ENCODE results near the gene TSPEAR. TPM values are rescaled to one million over a fixed set of nuclear protein-coding genes. Genes with fewer than 3 reads are reported as not detected.

The TSPEAR gene
- total RNA-seq = not detected in 2 replicates

GRCh38 chr21:44711327-44712202 lies at the start of gene TSPEAR:
TSS of gene TSPEAR (minus strand) at chr21:44711572. CDS start at chr21:44711514, 58 bp downstream.

GRCh38 chr21:44697172-44697810 lies 14.1 kb downstream of the TSPEAR start, which contains the start of gene KRTAP10-12:
TSS of gene KRTAP10-12 (plus strand) at chr21:44697172. CDS start at chr21:44697202, 30 bp downstream.

GRCh38 chr21:44681861-44682579 lies 29.4 kb downstream of the TSPEAR start, which contains the start of gene KRTAP12-1:
TSS of gene KRTAP12-1 (minus strand) at chr21:44682163. CDS start at chr21:44682123, 40 bp downstream.

GRCh38 chr21:44666401-44667320 lies 44.7 kb downstream of the TSPEAR start, which contains the start of gene KRTAP12-2:
TSS of gene KRTAP12-2 (minus strand) at chr21:44666927. CDS start at chr21:44666886, 41 bp downstream.

GRCh38 chr21:44657635-44658540 lies 53.5 kb downstream of the TSPEAR start, which contains the start of gene KRTAP12-3:
TSS of gene KRTAP12-3 (plus strand) at chr21:44657932. CDS start at chr21:44657980, 48 bp downstream.

GRCh38 chr21:44654576-44655175 lies 56.7 kb downstream of the TSPEAR start, which contains the start of gene KRTAP12-4:
TSS of gene KRTAP12-4 (minus strand) at chr21:44654659. CDS start at chr21:44654614, 45 bp downstream.

GRCh38 chr21:44646366-44647221 lies 64.8 kb downstream of the TSPEAR start, which contains the start of gene KRTAP10-11:
TSS of gene KRTAP10-11 (plus strand) at chr21:44646414. CDS start at chr21:44646459, 45 bp downstream.

GRCh38 chr21:44637018-44637850 lies 74.1 kb downstream of the TSPEAR start, which contains the start of gene KRTAP10-10:
TSS of gene KRTAP10-10 (plus strand) at chr21:44637356. CDS start at chr21:44637418, 62 bp downstream.

GRCh38 chr21:44626673-44627143 lies 84.7 kb downstream of the TSPEAR start, which contains the start of gene KRTAP10-9:
TSS of gene KRTAP10-9 (plus strand) at chr21:44627093. CDS start at chr21:44627172, 79 bp downstream.

GRCh38 chr21:44612029-44612486 lies 99.3 kb downstream of the TSPEAR start, which contains the start of gene KRTAP10-8:
TSS of gene KRTAP10-8 (plus strand) at chr21:44612079. CDS start at chr21:44612101, 22 bp downstream.

GRCh38 chr21:44600118-44600978 lies 111.0 kb downstream of the TSPEAR start, which contains the start of gene KRTAP10-7:
TSS of gene KRTAP10-7 (plus strand) at chr21:44600597. CDS start at chr21:44600622, 25 bp downstream.

GRCh38 chr21:44592446-44593311 lies 118.7 kb downstream of the TSPEAR start, which contains the start of gene KRTAP10-6:
TSS of gene KRTAP10-6 (minus strand) at chr21:44592505. CDS start at chr21:44592484, 21 bp downstream.

GRCh38 chr21:44580231-44580821 lies 131.0 kb downstream of the TSPEAR start, which contains the start of gene KRTAP10-5:
TSS of gene KRTAP10-5 (minus strand) at chr21:44580604. CDS start at chr21:44580578, 26 bp downstream.

